Gastrocnemius medialis (tissue), 4 donors: ENCODE results near the gene GALNT17.

Experiments used
- POLR2A ChIP-seq, 2 donors: fragments of 450-650 bp; IDR thresholded peaks; one replicate each; pipeline ENCODE4 v1.6.1; 2017; ENCODE audit warnings: antibody characterized with exemption in 2 of 2, mild to moderate bottlenecking in 2 of 2, moderate library complexity in 2 of 2
- TF ChIP-seq, protein P1 (sequence below), 5 experiments: fragments of 450-650 bp in 3 of 5; fragments of 200-600 bp in 2 of 5; sonication (generic) in 2 of 5; IDR thresholded peaks in 4 of 5; conservative IDR thresholded peaks in 1 of 5; 1 replicate in 4 of 5; 2 replicates in 1 of 5; pipeline ENCODE4 v1.5.1; 2016 to 2019; ENCODE audit warnings: antibody characterized with exemption in 5 of 5, mild to moderate bottlenecking in 3 of 5, moderate library complexity in 3 of 5

DNA sequence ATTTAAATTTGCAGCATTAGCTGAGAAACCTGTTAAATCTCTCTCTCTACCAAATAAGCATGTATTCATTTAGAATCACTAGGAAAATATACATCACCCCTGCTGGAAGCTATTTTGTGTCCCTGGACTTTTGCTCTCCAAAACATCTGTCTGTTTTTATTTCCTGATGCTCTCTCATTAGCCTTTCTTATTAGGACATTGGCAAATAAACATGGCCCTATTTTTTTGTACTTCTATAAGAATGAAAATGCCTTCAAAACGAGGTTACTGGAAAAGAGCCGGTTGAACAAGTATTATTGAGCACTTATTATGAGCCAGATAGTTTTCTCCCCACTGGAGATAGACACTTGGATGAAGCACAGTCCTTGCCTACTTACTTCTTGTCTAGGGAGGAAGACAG, 206.9 kb downstream of the GALNT17 start:
- no peak for TF ChIP-seq POLR2A (IDR thresholded peaks at IDR 0.05)
- TF ChIP-seq, protein P1, sequence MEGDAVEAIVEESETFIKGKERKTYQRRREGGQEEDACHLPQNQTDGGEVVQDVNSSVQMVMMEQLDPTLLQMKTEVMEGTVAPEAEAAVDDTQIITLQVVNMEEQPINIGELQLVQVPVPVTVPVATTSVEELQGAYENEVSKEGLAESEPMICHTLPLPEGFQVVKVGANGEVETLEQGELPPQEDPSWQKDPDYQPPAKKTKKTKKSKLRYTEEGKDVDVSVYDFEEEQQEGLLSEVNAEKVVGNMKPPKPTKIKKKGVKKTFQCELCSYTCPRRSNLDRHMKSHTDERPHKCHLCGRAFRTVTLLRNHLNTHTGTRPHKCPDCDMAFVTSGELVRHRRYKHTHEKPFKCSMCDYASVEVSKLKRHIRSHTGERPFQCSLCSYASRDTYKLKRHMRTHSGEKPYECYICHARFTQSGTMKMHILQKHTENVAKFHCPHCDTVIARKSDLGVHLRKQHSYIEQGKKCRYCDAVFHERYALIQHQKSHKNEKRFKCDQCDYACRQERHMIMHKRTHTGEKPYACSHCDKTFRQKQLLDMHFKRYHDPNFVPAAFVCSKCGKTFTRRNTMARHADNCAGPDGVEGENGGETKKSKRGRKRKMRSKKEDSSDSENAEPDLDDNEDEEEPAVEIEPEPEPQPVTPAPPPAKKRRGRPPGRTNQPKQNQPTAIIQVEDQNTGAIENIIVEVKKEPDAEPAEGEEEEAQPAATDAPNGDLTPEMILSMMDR (IDR thresholded peaks at IDR 0.05 in 4 of 5, conservative IDR thresholded peaks at IDR 0.05 in 1 of 5) = no peak
